Body of pancreas (tissue), 4 donors: Measurements from ENCODE around the gene TTC7B. TPM values are rescaled to one million over a fixed set of nuclear protein-coding genes. Genes with fewer than 3 reads are reported as not detected.

Experiments used
- ATAC-seq: fragments of 150-250 bp; one replicate; pipeline ENCODE4 v1.9.1; 2016
- DNase-seq, 4 donors: peaks; one replicate each; pipeline ENCODE4 v3.0.0-alpha.2; 2019
- H3K27ac ChIP-seq, 4 donors: fragments of 200-600 bp; sonication (generic); 1 replicate in 3 of 4; 2 replicates in 1 of 4; pipeline versions ENCODE4 v1.5.1 to v1.6.1; 2016 to 2019; ENCODE audit warnings: mild to moderate bottlenecking in 1 of 4, mixed read lengths in 1 of 4, moderate library complexity in 1 of 4
- H3K27me3 ChIP-seq, 2 donors: fragments of 200-600 bp; sonication (generic); one replicate each; pipeline ENCODE4 v1.6.0; 2016; ENCODE audit warnings: mild to moderate bottlenecking in 1 of 2
- H3K36me3 ChIP-seq, 2 donors: fragments of 200-600 bp; sonication (generic); replicated peaks in 1 of 2; 2 replicates each; pipeline ENCODE4 v1.5.1; 2016; ENCODE audit warnings: low read depth in 2 of 2; ENCODE audit not compliant: insufficient read depth in 1 of 2
- H3K4me1 ChIP-seq: fragments of 200-600 bp; sonication (generic); one replicate; pipeline ENCODE4 v1.6.0; 2016
- H3K4me3 ChIP-seq, 2 donors: fragments of 200-600 bp; sonication (generic); 1 replicate in 1 of 2; 2 replicates in 1 of 2; pipeline ENCODE4 v1.5.1; 2016 to 2019
- H3K9me3 ChIP-seq, 3 donors: fragments of 200-600 bp; sonication (generic); 1 replicate in 2 of 3; 2 replicates in 1 of 3; pipeline ENCODE4 v1.5.1; 2016
- POLR2A ChIP-seq, 3 donors: fragments of 450-650 bp; IDR thresholded peaks; one replicate each; pipeline ENCODE4 v1.6.1; 2016; ENCODE audit warnings: antibody characterized with exemption in 3 of 3, mild to moderate bottlenecking in 2 of 3
- WGBS, 2 donors: methylation state at CpG; one replicate each; pipeline ENCODE4 v1.1.5; 2017; 5-methylcytosine and 5-hydroxymethylcytosine counted together
- intact Hi-C: fragments of 100-400 bp; cut with DNase I; formaldehyde crosslinking; loops from one replicate; pipeline ENCODE4 v1.15.1; 2023
- total RNA-seq, 2 donors: library from RNA; depleted of rRNA; stranded (reverse); fragments of >200 nt; gene quantifications; one replicate each; pipeline ENCODE4 v1.1.0, GENCODE V29; 2016
- TF ChIP-seq, protein P1 (sequence below), 7 experiments: fragments of 450-650 bp in 4 of 7; fragments of 200-600 bp in 3 of 7; sonication (generic) in 3 of 7; IDR thresholded peaks; one replicate each; pipeline ENCODE4 v1.5.1; 2016 to 2019; ENCODE audit warnings: antibody characterized with exemption in 7 of 7

TTC7B gene
- total RNA-seq, 2 donors from 2014 or later: 15.3 to 44.2 TPM

GRCh38 chr14:90536511-90537191 is 279.6 kb downstream of the TTC7B start:
- ATAC-seq: no peak

GRCh38 chr14:90536092-90536491 is 280.1 kb downstream of the TTC7B start:
- no peaks in the 10 kb centered on the region for H3K4me1 ChIP-seq
- intact Hi-C loops: no loop called here
- DNase-seq: no peak

More at GRCh38 chr14:90536511-90537191, 279.6 kb downstream of the TTC7B start:
- no peak overlapping the region for H3K4me3 ChIP-seq
- DNase-seq: no peak
- TF ChIP-seq, protein P1, sequence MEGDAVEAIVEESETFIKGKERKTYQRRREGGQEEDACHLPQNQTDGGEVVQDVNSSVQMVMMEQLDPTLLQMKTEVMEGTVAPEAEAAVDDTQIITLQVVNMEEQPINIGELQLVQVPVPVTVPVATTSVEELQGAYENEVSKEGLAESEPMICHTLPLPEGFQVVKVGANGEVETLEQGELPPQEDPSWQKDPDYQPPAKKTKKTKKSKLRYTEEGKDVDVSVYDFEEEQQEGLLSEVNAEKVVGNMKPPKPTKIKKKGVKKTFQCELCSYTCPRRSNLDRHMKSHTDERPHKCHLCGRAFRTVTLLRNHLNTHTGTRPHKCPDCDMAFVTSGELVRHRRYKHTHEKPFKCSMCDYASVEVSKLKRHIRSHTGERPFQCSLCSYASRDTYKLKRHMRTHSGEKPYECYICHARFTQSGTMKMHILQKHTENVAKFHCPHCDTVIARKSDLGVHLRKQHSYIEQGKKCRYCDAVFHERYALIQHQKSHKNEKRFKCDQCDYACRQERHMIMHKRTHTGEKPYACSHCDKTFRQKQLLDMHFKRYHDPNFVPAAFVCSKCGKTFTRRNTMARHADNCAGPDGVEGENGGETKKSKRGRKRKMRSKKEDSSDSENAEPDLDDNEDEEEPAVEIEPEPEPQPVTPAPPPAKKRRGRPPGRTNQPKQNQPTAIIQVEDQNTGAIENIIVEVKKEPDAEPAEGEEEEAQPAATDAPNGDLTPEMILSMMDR (IDR thresholded peaks at IDR 0.05): no peak
- no peak for TF ChIP-seq POLR2A (IDR thresholded peaks at IDR 0.05)
- 86% methylated on average over 22 to 23 of the region's 23 CpGs for WGBS, 2 donors
- no peaks in the 10 kb centered on the region for H3K4me1 ChIP-seq
- H3K27ac ChIP-seq: no peak overlapping the region
- no peaks in the 10 kb centered on the region for H3K36me3 ChIP-seq
- H3K9me3 ChIP-seq: no peaks in the 10 kb centered on the region
- H3K27me3 ChIP-seq: no peaks in the 10 kb centered on the region
- intact Hi-C loops: no loop called here

GRCh38 chr14:90535556-90536090 is 280.6 kb downstream of the TTC7B start:
- Histone ChIP-seq H3K27ac (no peak overlapping the region), H3K4me3 (no peak overlapping the region), H3K27me3 (no peaks in the 10 kb centered on the region), H3K9me3 (no peaks in the 10 kb centered on the region), H3K36me3 (no peaks in the 10 kb centered on the region), H3K4me1 (no peaks in the 10 kb centered on the region)
- DNase-seq (no peak), ATAC-seq (no peak)
- TF ChIP-seq, protein P1 (IDR thresholded peaks at IDR 0.05): no peak
- no peak for TF ChIP-seq POLR2A (IDR thresholded peaks at IDR 0.05)
- WGBS, 2 donors: 89 to 92% methylated on average over 13 to 14 of the region's 14 CpGs
- intact Hi-C loops: no loop called here

More at GRCh38 chr14:90536092-90536491, 280.1 kb downstream of the TTC7B start:
- TF ChIP-seq, protein P1 (IDR thresholded peaks at IDR 0.05): no peak
- no peak for TF ChIP-seq POLR2A (IDR thresholded peaks at IDR 0.05)
- 87 to 88% methylated on average over 11 of the region's 11 CpGs for WGBS, 2 donors
- no peak overlapping the region for H3K4me3 ChIP-seq
- no peaks in the 10 kb centered on the region for H3K27me3 ChIP-seq
- H3K27ac ChIP-seq: no peak overlapping the region
- no peaks in the 10 kb centered on the region for H3K36me3 ChIP-seq
- H3K9me3 ChIP-seq: no peaks in the 10 kb centered on the region
- ATAC-seq: no peak

- 86 to 96% methylated on average over 4 to 15 of the region's 17 CpGs for WGBS, 2 donors
- no peaks in the 10 kb centered on the region for H3K36me3 ChIP-seq
- DNase-seq (no peak), ATAC-seq (no peak)
- intact Hi-C loops: no loop called here
- H3K4me1 ChIP-seq: no peaks in the 10 kb centered on the region
- TF ChIP-seq, protein P1 (IDR thresholded peaks at IDR 0.05): no peak
- TF ChIP-seq POLR2A (IDR thresholded peaks at IDR 0.05): no peak
- H3K27me3 ChIP-seq: no peaks in the 10 kb centered on the region
- no peaks in the 10 kb centered on the region for H3K9me3 ChIP-seq
- H3K4me3 ChIP-seq: no peak overlapping the region
- no peak overlapping the region for H3K27ac ChIP-seq
Observed at GRCh38 chr14:90534838-90535555, 281.2 kb downstream of the TTC7B start.
